HG03045 (cell line): ENCODE data around the gene KIAA0513.
"Not testable (repeated sequence)": the region's sequence is repeated elsewhere in the genome, so short reads cannot be mapped to it uniquely, and the experiment has no call there.

Experiments
- ATAC-seq: cut with Tn5 transposase; IDR thresholded peaks from one replicate; pipeline ENCODE4 v1.9.1; 2021; ENCODE audit warnings: mild to moderate bottlenecking, moderate library complexity; ENCODE audit not compliant: unreplicated experiment

The KIAA0513 gene

DNA sequence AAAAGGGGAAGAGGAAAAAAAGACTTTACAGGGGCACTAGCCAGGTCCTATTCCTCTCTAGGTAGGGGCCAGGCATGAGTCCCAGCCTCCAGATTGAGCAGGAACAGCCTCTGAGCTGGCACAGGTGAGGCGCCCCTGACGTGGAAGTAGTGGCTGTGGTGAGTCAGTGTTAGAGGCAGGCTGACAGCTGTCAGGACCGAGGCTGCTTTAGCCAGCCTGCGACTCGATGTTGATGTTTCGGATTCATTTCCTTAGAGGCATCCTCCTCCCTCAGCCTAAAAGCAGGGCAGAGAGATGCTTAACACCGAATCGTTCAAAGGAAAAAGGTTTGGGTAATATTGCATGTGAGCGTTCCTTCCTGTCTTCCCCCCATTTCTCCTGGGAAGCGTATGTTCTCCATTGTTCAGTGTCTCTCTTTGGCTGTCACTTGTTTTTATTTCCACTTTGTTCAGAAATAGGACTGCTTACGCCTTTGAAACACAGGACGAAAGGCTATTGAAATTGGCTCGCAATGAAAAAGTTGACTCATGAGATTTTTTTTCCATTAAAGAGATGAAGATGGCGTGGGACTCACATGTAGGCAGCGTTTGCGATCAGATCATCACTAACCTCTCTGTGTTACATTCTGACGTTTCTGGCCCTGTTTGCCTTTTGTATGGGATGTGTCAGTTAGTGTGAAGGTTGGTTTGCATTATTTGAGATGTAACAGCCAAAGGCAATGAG lies 1.3 kb downstream of the KIAA0513 start:
- ATAC-seq: peak; percentile 34

DNA sequence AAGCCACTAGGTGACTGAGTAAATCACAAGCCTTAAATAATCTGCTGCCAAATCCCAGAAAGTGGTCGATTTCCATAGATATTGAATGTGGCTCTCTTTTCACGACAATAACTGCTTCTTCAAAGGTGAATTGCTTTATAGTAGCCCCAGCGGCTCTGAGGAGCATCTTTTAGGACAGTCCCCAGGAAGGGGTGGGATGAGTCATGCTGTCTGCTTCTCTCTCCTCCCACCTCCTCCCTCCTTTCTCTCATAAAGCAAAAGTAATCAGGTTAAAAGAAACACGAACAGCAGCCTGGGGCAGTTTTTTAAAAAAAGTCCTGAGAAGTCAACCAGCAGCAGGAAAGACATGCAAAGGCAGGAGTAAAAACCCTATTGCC lies 1.8 kb downstream of the KIAA0513 start:
- ATAC-seq: no peak

GRCh38 chr16:85029981-85030401 lies 2.4 kb downstream of the KIAA0513 start:
- ATAC-seq: no peak

DNA sequence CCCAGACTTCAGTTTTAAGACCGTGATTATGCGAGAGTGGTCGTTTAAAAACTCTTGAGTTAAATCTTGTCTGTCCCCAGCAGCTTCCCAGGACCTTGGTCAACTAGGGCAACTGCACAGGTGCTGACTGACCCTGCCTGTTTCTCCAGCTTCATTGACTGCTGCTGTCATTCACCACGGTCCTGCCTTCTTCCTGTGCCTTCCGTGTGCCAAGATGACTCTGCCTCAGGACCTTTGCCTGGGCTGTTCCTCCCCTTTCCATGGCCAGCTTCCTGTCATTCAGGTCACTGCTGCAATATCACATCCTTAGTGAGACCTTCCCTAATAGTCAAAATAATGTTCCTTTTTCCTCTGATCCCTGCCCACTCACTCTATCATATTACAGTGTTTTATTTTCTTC lies 3.9 kb downstream of the KIAA0513 start:
- no peak for ATAC-seq

DNA sequence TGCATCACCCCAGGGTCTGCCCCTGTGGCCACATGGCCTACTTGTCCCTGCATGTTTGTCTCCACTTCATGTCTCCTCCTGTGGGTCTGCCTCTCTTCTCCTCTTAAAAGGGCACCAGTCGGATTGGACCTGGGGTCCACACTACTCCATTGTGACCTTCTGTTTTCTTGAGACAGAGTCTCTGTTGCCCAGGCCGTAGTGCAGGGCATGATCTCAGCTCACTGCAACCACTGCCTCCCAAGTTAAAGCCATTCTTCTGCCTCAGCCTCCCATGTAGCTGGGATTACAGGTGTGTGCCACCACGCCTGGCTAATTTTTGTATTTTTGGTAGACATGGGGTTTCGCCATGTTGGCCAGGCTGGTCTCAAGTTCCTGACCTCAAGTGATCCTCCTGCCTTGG lies 4.6 kb downstream of the KIAA0513 start:
- ATAC-seq: not testable (repeated sequence)

DNA sequence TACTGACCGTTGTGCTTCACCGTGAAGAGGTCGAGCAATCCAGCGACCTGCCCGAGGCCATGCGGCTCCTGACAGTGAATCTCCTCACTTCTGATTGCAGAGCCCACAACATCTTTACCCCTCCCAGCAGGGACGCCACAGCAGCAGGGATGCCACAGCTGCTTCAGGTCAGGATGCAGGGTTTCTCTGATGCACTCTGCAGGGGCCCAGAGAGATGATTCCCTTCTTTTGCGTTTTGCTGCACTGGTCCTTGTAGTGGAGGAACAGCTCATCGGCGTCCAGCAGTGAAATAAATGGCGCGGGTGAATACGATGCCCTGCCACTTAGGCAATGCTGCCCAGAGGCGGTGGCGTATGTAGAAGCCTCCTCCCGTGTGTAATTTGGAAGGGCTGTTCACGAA lies 5.6 kb downstream of the KIAA0513 start:
- ATAC-seq: no peak

DNA sequence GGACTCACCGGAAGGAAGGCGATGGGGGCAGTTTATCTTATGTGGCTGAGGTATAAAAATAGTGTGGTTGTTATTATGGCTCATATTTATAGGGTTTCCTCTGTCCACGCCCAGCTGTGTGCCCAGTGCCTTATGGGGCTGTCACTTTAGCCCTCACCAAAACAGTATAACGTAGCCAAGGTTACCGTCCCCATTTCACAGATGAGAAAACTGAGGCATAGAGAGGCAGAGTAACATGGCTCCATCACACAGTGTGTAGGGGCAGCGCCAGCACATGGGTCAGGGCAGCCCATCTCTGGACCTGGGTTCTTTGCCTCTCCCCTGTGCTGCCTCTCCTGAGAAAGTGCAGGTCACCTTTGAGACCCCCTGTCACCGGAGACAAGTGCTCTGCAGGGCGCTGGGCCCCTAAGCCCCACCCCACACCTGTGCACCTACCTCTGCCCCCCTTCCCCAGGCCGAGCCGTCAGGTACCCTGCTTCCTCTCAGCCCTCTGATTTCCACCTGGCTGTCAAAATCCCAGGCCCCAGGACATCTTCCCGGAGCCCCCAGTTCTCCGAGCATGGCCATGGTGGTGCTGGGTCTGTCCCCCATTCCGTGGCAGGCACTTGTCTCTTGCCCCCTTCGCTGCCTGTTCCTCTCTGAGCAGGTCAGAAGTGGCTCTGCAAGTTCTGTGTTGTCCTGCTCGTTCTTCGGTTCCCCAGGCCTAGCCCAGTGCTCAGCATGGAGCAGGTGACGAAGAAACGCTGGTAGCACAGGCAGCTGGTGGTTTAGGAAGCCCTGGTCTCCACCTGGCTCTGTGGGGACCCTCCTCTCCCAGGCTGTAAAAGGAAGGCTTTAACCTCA lies 7.2 kb downstream of the KIAA0513 start:
- ATAC-seq: no peak

DNA sequence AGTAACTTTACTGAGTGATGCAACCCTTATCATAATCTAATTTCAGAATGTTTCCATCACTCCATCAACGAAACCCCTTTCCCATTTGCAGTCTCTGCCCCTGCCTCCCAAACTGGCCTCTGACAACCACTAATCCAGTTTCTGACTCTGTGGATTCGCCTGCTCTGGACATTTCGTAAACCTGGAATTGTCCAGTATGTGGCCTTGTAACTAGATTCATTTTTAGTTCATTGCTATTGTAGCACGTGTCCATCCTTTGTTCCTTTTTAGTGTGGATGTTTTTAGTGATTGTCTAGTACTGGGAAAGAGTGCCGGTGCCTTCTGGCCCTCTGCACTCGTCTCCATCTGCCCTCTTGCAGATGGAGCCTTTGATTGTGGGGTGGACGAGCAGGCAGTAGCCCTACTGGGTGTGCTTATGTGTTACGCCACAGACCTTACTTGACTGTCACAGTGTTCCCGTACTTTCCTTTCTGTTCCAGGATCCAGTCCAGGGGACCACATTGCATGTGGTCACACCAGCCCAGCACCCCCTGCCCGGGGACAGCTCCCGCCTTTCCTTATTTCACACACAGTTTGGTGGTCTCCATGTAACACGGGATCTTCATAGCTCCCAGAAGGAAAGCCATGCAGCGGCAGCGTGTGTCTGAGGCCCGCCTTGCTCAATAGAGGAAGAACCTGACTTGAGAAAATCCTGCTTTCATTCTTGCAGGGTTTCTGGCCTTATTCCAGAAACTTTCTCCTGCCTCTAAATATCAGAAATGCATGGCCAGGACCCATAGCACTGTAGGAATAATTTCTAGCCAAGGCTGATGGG lies 8.8 kb downstream of the KIAA0513 start:
- no peak for ATAC-seq

GRCh38 chr16:85037050-85037410 lies 9.4 kb downstream of the KIAA0513 start:
- no peak for ATAC-seq

DNA sequence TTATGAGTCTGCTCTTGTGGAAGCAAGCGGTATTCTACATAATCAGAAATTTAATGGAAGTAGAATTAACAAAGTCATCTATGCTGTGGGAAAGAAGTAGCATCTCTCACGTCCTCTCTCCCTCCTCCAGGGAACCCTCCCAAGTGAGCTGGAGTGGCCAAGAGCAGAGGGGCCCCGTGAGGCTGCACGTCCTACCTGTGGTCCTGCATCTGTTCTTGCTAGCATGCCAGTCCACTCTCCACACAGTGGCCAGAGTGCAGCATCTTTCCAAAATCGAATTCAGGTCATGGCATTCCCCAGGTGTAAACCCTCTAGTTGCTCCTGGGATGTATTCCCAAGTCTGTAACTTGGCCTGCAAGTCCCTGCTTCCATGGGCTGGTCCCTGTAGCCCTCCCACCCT lies 10.1 kb downstream of the KIAA0513 start:
- no peak for ATAC-seq

GRCh38 chr16:85040685-85041084 lies 13.1 kb downstream of the KIAA0513 start:
- no peak for ATAC-seq

DNA sequence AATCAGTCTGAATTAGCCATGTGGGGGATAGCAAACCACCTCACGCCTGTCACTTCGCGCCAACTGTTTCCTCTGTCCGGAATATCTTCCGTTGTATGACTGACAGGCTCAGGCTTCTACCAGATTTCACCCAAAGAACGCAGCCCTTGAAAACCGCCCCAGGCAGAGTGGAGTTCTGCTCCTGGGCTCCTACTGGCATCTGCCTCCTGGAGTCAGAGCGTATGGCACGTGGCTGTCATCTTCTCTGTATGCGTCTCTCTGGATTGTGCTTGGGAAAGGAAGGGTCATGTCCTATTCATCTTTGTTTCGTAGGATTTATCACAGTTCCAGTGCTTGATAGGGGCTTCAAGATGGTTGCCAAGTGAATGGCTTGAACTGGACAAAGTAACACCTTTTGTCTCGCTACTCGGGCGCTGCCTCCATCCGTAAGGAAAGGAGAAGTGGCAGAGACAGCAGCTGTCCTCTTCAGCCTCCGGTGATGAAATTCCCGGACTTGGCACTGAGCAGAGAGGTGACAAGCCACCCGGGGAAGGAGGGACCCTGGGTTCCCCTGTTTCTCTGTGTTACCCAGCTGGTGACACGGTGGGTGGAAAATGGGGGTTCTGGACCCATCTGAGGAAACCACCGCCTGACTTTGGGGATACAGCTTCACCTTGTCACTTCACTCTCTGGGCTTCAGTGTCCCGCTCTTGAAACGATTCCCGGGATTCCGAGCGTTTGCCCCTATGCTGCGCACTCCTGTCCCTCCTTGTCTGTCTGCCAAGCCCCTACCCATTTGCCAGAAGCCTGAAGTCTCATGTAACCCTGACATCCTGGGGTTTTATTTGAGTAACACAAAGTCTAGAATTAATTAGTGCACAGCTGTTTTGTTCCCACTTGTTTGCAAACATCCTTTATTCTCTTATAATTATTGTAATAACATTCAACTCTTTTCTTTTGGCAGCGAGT lies 13.9 kb downstream of the KIAA0513 start:
- no peak for ATAC-seq

DNA sequence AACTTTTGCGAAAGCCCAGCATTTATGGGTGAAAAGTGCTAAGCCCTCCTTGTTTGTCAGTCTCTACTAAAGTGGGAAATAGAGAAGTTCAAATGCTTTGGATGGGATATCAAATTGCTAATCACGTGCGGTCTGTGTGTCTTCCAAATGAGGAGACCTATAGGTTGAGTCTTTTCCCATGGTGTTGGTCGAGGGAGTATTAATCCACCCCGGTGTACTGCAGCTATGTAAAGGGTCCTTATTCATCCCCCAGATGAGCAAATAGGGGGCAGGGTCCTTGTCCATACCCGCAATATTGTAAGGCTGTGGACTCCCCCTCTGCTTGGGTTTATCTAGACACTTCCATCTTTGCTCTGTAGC lies 14.6 kb downstream of the KIAA0513 start:
- no peak for ATAC-seq

- no peak for ATAC-seq
These were observed 15.0 kb downstream of the KIAA0513 start for GRCh38 chr16:85042606-85043005.

- ATAC-seq: no peak
These were observed 17.5 kb downstream of the KIAA0513 start for GRCh38 chr16:85045077-85045476.

DNA sequence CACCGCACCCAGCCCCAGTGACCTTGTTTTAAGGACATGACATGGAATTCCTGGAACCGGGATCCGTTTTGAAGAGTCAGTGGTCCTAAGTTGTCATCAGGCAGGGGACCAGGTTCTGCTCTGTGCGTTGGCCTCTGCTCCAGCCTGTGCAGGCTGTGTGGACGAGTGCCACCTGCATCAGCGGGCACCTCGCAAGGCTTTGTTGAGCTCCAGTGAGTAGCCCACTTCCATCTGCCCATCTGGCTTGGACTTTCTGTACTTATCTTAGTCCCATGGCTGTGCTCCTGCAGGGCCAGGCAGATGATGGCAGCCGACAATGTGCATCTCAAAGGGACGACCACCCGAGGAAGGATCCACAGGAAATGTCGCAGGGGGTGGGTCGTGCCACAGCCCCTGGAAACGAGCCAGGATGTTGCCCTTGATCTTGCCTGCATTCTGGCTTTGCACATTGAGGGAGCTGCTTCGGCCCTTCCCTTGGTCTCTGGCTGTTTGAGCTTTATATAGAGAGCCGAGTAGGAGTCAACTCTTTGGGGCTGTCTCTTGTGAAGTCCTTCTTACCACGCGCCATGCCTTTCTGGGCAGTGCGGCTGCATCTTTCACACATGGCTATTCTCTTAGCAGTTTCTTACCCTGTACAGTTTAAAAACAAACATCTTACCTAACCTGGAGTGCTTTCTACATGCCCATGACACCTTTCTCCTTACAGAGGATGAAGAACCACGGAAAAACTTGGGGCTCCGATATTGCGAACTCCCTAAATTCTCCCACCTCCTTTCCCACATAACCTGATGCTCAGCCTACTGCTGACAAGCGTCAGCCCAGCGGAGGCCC lies 18.3 kb downstream of the KIAA0513 start:
- no peak for ATAC-seq

- no peak for ATAC-seq
These were observed 18.9 kb downstream of the KIAA0513 start for GRCh38 chr16:85046472-85046916.

GRCh38 chr16:85046931-85047866 lies 19.6 kb downstream of the KIAA0513 start:
- ATAC-seq: no peak
